H1 (cell line): ENCODE measurements around the gene MMP17. TPM values are rescaled to one million over a fixed set of nuclear protein-coding genes. Genes with fewer than 3 reads are reported as not detected.
A peak's percentile ranks its signal among the peaks of the same experiment; 100 is the strongest.

ENCODE experiments used
- CTCF ChIA-PET: fragments of 300-600 bp; sonication (Branson Sonifier 250); formaldehyde crosslinking; loops from one replicate; lab custom pipeline; 2021; ENCODE audit not compliant: partially characterized antibody; lab: Charles Lee
- POLR2A ChIA-PET: fragments of 300-600 bp; sonication (Branson Sonifier 250); formaldehyde crosslinking; loops from one replicate; lab custom pipeline; 2021; ENCODE audit warnings: inconsistent platforms; ENCODE audit not compliant: partially characterized antibody; lab: Charles Lee
- DNase-seq, 2 experiments: peaks; one replicate each; pipeline versions ENCODE4 v3.0.0 to v3.0.0-alpha.2; 2010 to 2022; ENCODE audit warnings: low spot score in 2 of 2, low read depth in 1 of 2, mixed read lengths in 1 of 2
- FAIRE-seq: peaks from 2 replicates; lab custom pipeline; 2011; peaks lifted over from hg19 to GRCh38; lab: Jason Lieb, UNC
- H2AFZ ChIP-seq: 2 replicates; pipeline ENCODE4 v1.8.1; 2012; ENCODE audit warnings: low read length, inconsistent platforms
- H2AK5ac ChIP-seq: 2 replicates; pipeline ENCODE4 v1.6.1; 2013; ENCODE audit warnings: low read depth, low read length
- H2BK120ac ChIP-seq: replicated peaks from 2 replicates; pipeline ENCODE3; 2013; ENCODE audit warnings: low read depth, low read length, inconsistent platforms
- H2BK12ac ChIP-seq: 2 replicates; pipeline ENCODE4 v1.6.1; 2013; ENCODE audit warnings: low read depth, low read length
- H2BK15ac ChIP-seq: 2 replicates; pipeline ENCODE4 v1.6.1; 2013; ENCODE audit warnings: low read length
- H2BK20ac ChIP-seq: 2 replicates; pipeline ENCODE4 v1.6.1; 2013; ENCODE audit warnings: low read length
- H2BK5ac ChIP-seq: 2 replicates; pipeline ENCODE4 v1.6.1; 2013; ENCODE audit warnings: low read depth, low read length
- H3K14ac ChIP-seq: 2 replicates; pipeline ENCODE4 v1.6.1; 2013; ENCODE audit warnings: inconsistent platforms; ENCODE audit not compliant: insufficient read length
- H3K18ac ChIP-seq: 2 replicates; pipeline ENCODE4 v1.6.1; 2013; ENCODE audit warnings: low read length; ENCODE audit errors: extremely low read depth
- H3K23ac ChIP-seq: 2 replicates; pipeline ENCODE4 v1.6.1; 2013; ENCODE audit warnings: inconsistent platforms; ENCODE audit not compliant: insufficient read length
- H3K23me2 ChIP-seq: 2 replicates; pipeline ENCODE4 v1.6.1; 2013; ENCODE audit warnings: low read depth, low read length
- H3K27ac ChIP-seq: 2 replicates; pipeline ENCODE4 v1.6.1; 2011; ENCODE audit warnings: low read depth, low read length, inconsistent platforms
- H3K27me3 ChIP-seq, 4 experiments: replicated peaks in 1 of 4; 1 replicate in 1 of 4; 2 replicates in 3 of 4; pipeline versions ENCODE4 v1.6.1 to v1.8.1; 2011 to 2013; ENCODE audit warnings: low read length in 3 of 4, mild to moderate bottlenecking in 3 of 4, inconsistent platforms in 2 of 4, mixed read lengths in 2 of 4, moderate library complexity in 1 of 4; ENCODE audit not compliant: control insufficient read depth in 3 of 4, insufficient read depth in 3 of 4; ENCODE audit errors: extremely low read depth in 1 of 4
- H3K36me3 ChIP-seq, 4 experiments: 2 replicates each; pipeline versions ENCODE4 v1.6.1 to v1.8.1; 2011 to 2013; ENCODE audit warnings: mild to moderate bottlenecking in 4 of 4, low read length in 3 of 4, moderate library complexity in 2 of 4, control low read depth in 1 of 4, inconsistent platforms in 1 of 4; ENCODE audit not compliant: insufficient read depth in 4 of 4, control insufficient read depth in 2 of 4
- H3K4ac ChIP-seq: replicated peaks from 2 replicates; pipeline ENCODE3; 2013; ENCODE audit warnings: low read length, low read depth, mixed read lengths, inconsistent platforms; ENCODE audit not compliant: insufficient read length
- H3K4me1 ChIP-seq, 4 experiments: replicated peaks in 1 of 4; 1 replicate in 1 of 4; 2 replicates in 3 of 4; pipeline versions ENCODE4 v1.6.1 to v1.8.1; 2011 to 2013; ENCODE audit warnings: low read length in 3 of 4, inconsistent platforms in 2 of 4, mixed read lengths in 1 of 4; ENCODE audit not compliant: insufficient read depth in 4 of 4, control insufficient read depth in 3 of 4
- H3K4me2 ChIP-seq, 2 experiments: 2 replicates each; pipeline versions ENCODE4 v1.6.1 to v1.8.1; 2011 to 2013; ENCODE audit warnings: low read depth in 2 of 2, low read length in 2 of 2, control low read depth in 1 of 2, inconsistent platforms in 1 of 2, mild to moderate bottlenecking in 1 of 2; ENCODE audit not compliant: insufficient read depth in 1 of 2
- H3K4me3 ChIP-seq, 4 experiments: fragments of 200-600, 300-600 bp in 1 of 4; sonication (generic), shearing (Covaris generic), sonication (Bioruptor Twin) in 1 of 4; 2 replicates each; pipeline versions ENCODE4 v1.5.1 to v1.8.1; 2011 to 2016; ENCODE audit warnings: low read length in 4 of 4, low read depth in 3 of 4, control low read depth in 2 of 4, inconsistent platforms in 2 of 4, mild to moderate bottlenecking in 2 of 4, mixed read lengths in 1 of 4, moderate library complexity in 1 of 4; ENCODE audit not compliant: insufficient read depth in 2 of 4; ENCODE audit errors: extremely low read depth in 1 of 4
- H3K56ac ChIP-seq: replicated peaks from 2 replicates; pipeline ENCODE3; 2013; ENCODE audit warnings: low read depth, mild to moderate bottlenecking, mixed read lengths, low read length, inconsistent platforms; ENCODE audit not compliant: insufficient read length
- H3K79me1 ChIP-seq: 2 replicates; pipeline ENCODE4 v1.6.1; 2013; ENCODE audit warnings: low read depth, low read length, control low read depth
- H3K79me2 ChIP-seq, 2 experiments: 2 replicates each; pipeline versions ENCODE4 v1.6.1 to v1.8.1; 2012 to 2013; ENCODE audit warnings: low read length in 2 of 2, mild to moderate bottlenecking in 2 of 2, inconsistent platforms in 1 of 2; ENCODE audit not compliant: insufficient read depth in 2 of 2, control insufficient read depth in 1 of 2
- H3K9ac ChIP-seq, 4 experiments: replicated peaks in 1 of 4; 1 replicate in 1 of 4; 2 replicates in 3 of 4; pipeline versions ENCODE4 v1.6.1 to v1.8.1; 2011 to 2013; ENCODE audit warnings: low read depth in 3 of 4, low read length in 3 of 4, control low read depth in 2 of 4, mild to moderate bottlenecking in 2 of 4, moderate library complexity in 2 of 4, inconsistent platforms in 1 of 4; ENCODE audit errors: extremely low read depth in 1 of 4
- H3K9me3 ChIP-seq, 2 experiments: 2 replicates each; pipeline versions ENCODE4 v1.6.1 to v1.8.1; 2012 to 2013; ENCODE audit warnings: mild to moderate bottlenecking in 2 of 2, moderate library complexity in 2 of 2, control low read depth in 1 of 2, inconsistent platforms in 1 of 2, low read depth in 1 of 2, low read length in 1 of 2, mixed read lengths in 1 of 2; ENCODE audit not compliant: insufficient read depth in 2 of 2
- H4K20me1 ChIP-seq, 2 experiments: replicated peaks in 1 of 2; 2 replicates each; pipeline versions ENCODE3 to v1.8.1; 2011 to 2013; ENCODE audit warnings: inconsistent platforms in 2 of 2, low read length in 2 of 2, mild to moderate bottlenecking in 1 of 2; ENCODE audit not compliant: insufficient read depth in 2 of 2, control insufficient read depth in 1 of 2
- H4K5ac ChIP-seq: 2 replicates; pipeline ENCODE4 v1.6.1; 2013; ENCODE audit warnings: low read length, low read depth, mixed read lengths, inconsistent platforms; ENCODE audit not compliant: insufficient read length
- H4K8ac ChIP-seq: 2 replicates; pipeline ENCODE4 v1.8.0; 2013; ENCODE audit warnings: mild to moderate bottlenecking, moderate library complexity, low read length, inconsistent platforms; ENCODE audit not compliant: insufficient read depth; ENCODE audit errors: extremely low read depth
- H4K91ac ChIP-seq: replicated peaks from 2 replicates; pipeline ENCODE3; 2013; ENCODE audit warnings: low read length, mixed read lengths, inconsistent platforms; ENCODE audit not compliant: insufficient read length
- BACH1 ChIP-seq: IDR thresholded peaks from 2 replicates; pipeline ENCODE4 v1.6.1; 2012; ENCODE audit warnings: low read length, improper control_type of control experiment
- HDAC2 ChIP-seq, 2 experiments: fragments of 300-600 bp in 1 of 2; sonication (generic) in 1 of 2; IDR thresholded peaks; 2 replicates each; pipeline ENCODE4 v1.6.1; 2011 to 2012; ENCODE audit warnings: low read depth in 2 of 2, low read length in 2 of 2, mild to moderate bottlenecking in 2 of 2, moderate library complexity in 2 of 2, borderline replicate concordance in 1 of 2, inconsistent platforms in 1 of 2
- KDM1A ChIP-seq: fragments of 200-600, 300-600 bp; sonication (generic); IDR thresholded peaks from 2 replicates; pipeline ENCODE4 v1.7.1; 2016; ENCODE audit warnings: mild to moderate bottlenecking, low read length, borderline replicate concordance
- MAFK ChIP-seq: IDR thresholded peaks from 2 replicates; pipeline ENCODE4 v1.6.1; 2012; ENCODE audit warnings: low read depth, mild to moderate bottlenecking, improper control_type of control experiment, low read length
- WGBS, 2 experiments: shearing (Covaris generic) in 1 of 2; methylation state at CpG; one replicate each; pipeline versions ENCODE4 v1.1.6 to v1.1.7; 2013 to 2015; ENCODE audit warnings: low lambda C conversion rate in 2 of 2, mixed read lengths in 2 of 2, inconsistent platforms in 1 of 2, low coverage in 1 of 2, missing lambda C conversion rate in 1 of 2; ENCODE audit not compliant: insufficient replicate concordance in 2 of 2, insufficient coverage in 1 of 2, insufficient read length in 1 of 2; ENCODE audit errors: extremely low coverage in 1 of 2, missing lambda C conversion rate in 1 of 2; 5-methylcytosine and 5-hydroxymethylcytosine counted together
- polyA plus RNA-seq, 7 experiments: library from polyadenylated mRNA; depleted of rRNA in 3 of 7; stranded (reverse) in 5 of 7; unstranded in 2 of 7; fragments of >200 nt in 5 of 7; fragments of 200-250 nt in 2 of 7; gene quantifications; 1 replicate in 5 of 7; 2 replicates in 1 of 7; 4 replicates in 1 of 7; pipeline versions ENCODE4 v1.2.1 to v1.2.3, GENCODE V29; 2011 to 2013; ENCODE audit warnings: missing spikeins in 2 of 7, mixed read lengths in 2 of 7
- total RNA-seq: library from RNA; stranded (reverse); fragmentation: NEBNext Ultra II Directional; extraction: Animal tissue kit (Norgen Biotek cat#: 25700); gene quantifications from 2 replicates; pipeline ENCODE4 v1.2.1, GENCODE V29; 2021

MMP17 gene
- total and polyA plus RNA-seq, 2 of the 8 experiments (the other 6 are each of a cell fraction or from before 2014, with no cell fraction given): 41.3 to 53.8 TPM

DNA sequence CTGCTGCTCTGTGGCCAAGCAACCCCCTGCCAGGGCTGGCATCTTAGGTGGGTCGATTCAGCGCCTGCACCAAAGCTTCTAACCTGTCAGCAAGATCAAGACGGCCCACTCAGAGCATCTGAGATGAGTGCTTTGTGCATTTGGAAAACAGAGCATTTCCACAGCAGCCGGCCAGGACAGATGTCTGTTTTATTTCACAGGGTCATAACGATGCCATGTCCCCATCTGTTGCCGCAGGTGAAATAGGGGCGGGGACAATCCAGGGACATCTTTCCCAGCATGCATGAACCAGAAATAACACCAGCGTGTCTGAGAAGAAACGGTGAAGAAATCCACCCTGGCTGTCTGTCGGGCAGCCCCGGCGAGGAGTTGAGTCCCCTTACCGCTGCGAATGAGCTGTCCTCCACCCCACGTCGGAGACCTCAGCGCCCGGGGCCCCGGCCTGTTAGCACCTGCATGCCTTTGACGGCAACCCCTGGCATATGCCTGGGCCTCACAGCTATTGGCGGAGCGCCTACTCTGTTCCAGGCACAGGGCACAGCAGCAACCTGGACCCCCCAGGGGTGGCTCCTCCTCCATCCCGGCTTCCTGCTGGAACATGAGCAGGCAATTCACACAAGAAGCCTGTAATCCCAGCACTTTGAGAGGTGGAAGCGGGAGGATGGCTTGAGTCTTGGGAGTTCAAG is 35.7 kb downstream of the MMP17 start:
- H3K56ac ChIP-seq: no peak overlapping the region
- 85% methylated on average over 24 of the region's 24 CpGs; no CpG with 5 or more reads in 1 of the 2 experiments for WGBS, 2 experiments
- no peaks in the 10 kb centered on the region for H3K36me3 ChIP-seq
- no peak overlapping the region for H4K5ac ChIP-seq
- no peak overlapping the region for H3K9ac ChIP-seq
- peak overlapping the region; percentile 7; the same call in 1 of the 2 replicates for H2BK5ac ChIP-seq
- H2BK15ac ChIP-seq: no peak overlapping the region
- no peak overlapping the region for H4K8ac ChIP-seq
- no peaks in the 10 kb centered on the region for H3K27me3 ChIP-seq
- POLR2A ChIA-PET: interaction anchor here (0.7 to 3.3 kb wide), 3 partner anchors 9 to 66 kb away, joined by 3 to 22 read pairs (median 6); partner anchors contain the start of gene PUS1
- H3K4ac ChIP-seq: no peak overlapping the region
- no peak overlapping the region for H3K23ac ChIP-seq
- H4K91ac ChIP-seq: peak overlapping the region; percentile 49
- H2BK12ac ChIP-seq: peak overlapping the region; percentile 60; the same call in 1 of the 2 replicates
- no peaks in the 10 kb centered on the region for H3K79me1 ChIP-seq
- H3K23me2 ChIP-seq: no peaks in the 10 kb centered on the region
- no peak overlapping the region for H3K27ac ChIP-seq
- FAIRE-seq (no peak), DNase-seq (no peak)
- H3K9me3 ChIP-seq: no peaks in the 10 kb centered on the region
- H3K4me1 ChIP-seq: peaks cover 0 to 19% (median 15%) of the 10 kb centered on the region in 4 experiments; a peak in 6 of 7 replicates
- no peak overlapping the region for H3K4me3 ChIP-seq
- no peak overlapping the region for H2AFZ ChIP-seq
- no peak overlapping the region for H3K14ac ChIP-seq
- CTCF ChIA-PET: interaction anchor here (1.0 to 1.7 kb wide), 5 partner anchors 10 to 108 kb away, joined by 3 to 6 read pairs (median 4); no protein-coding TSS in a partner anchor
- H3K18ac ChIP-seq: no peak overlapping the region; the same call in 1 of the 2 replicates
- no peaks in the 10 kb centered on the region for H3K79me2 ChIP-seq
- H4K20me1 ChIP-seq: no peaks in the 10 kb centered on the region
- H2BK20ac ChIP-seq: peak overlapping the region; percentile 90; the same call in 1 of the 2 replicates
- TF ChIP-seq BACH1 (0 out of 2 replicates have a peak, but pooled peaks have one; percentile 6), HDAC2 (IDR thresholded peaks at IDR 0.05; ENCODE audit: borderline replicate concordance in 1 of 2, low read depth in 2 of 2, low read length in 2 of 2) (peak in 1 of 2 experiments; percentile 40; a peak in 1 of 4 replicates), MAFK (no peak), KDM1A (peak; percentile 39; the same call in 1 of the 2 replicates)
- H2BK120ac ChIP-seq: no peak overlapping the region
- no peak overlapping the region; a peak in 1 of 4 replicates for H3K4me2 ChIP-seq
- H2AK5ac ChIP-seq: no peak overlapping the region
